ENCODE data around the gene LCMT1.

GRCh38 chr16:25141648-25142047, 30.1 kb downstream of the LCMT1 start:
- TF ChIP-seq CTCF (IDR thresholded peaks at IDR 0.05): no peak
- TF ChIP-seq RAD21 (conservative IDR thresholded peaks at IDR 0.05 in 1 of 2, IDR thresholded peaks at IDR 0.05 in 1 of 2): no peak
- TF ChIP-seq KDM5A (IDR thresholded peaks at IDR 0.05): no peak
- no peak for TF ChIP-seq MAX (IDR thresholded peaks at IDR 0.05)
- no peak for TF ChIP-seq E2F6 (IDR thresholded peaks at IDR 0.05; ENCODE audit: borderline replicate concordance, low read depth)
- TF ChIP-seq JUNB (IDR thresholded peaks at IDR 0.05): no peak
- no peak for TF ChIP-seq POLR2A (IDR thresholded peaks at IDR 0.05; ENCODE audit: low read length)
- no peak for TF ChIP-seq HDAC2 (IDR thresholded peaks at IDR 0.05)
- no peak for TF ChIP-seq RNF2 (IDR thresholded peaks at IDR 0.05; ENCODE audit: borderline replicate concordance, low read depth)
- no peak for TF ChIP-seq CHD2 (IDR thresholded peaks at IDR 0.05; ENCODE audit: low read length, partially characterized antibody)
- TF ChIP-seq, protein P1, sequence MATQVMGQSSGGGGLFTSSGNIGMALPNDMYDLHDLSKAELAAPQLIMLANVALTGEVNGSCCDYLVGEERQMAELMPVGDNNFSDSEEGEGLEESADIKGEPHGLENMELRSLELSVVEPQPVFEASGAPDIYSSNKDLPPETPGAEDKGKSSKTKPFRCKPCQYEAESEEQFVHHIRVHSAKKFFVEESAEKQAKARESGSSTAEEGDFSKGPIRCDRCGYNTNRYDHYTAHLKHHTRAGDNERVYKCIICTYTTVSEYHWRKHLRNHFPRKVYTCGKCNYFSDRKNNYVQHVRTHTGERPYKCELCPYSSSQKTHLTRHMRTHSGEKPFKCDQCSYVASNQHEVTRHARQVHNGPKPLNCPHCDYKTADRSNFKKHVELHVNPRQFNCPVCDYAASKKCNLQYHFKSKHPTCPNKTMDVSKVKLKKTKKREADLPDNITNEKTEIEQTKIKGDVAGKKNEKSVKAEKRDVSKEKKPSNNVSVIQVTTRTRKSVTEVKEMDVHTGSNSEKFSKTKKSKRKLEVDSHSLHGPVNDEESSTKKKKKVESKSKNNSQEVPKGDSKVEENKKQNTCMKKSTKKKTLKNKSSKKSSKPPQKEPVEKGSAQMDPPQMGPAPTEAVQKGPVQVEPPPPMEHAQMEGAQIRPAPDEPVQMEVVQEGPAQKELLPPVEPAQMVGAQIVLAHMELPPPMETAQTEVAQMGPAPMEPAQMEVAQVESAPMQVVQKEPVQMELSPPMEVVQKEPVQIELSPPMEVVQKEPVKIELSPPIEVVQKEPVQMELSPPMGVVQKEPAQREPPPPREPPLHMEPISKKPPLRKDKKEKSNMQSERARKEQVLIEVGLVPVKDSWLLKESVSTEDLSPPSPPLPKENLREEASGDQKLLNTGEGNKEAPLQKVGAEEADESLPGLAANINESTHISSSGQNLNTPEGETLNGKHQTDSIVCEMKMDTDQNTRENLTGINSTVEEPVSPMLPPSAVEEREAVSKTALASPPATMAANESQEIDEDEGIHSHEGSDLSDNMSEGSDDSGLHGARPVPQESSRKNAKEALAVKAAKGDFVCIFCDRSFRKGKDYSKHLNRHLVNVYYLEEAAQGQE (IDR thresholded peaks at IDR 0.05): no peak
